ENCODE measurements around the gene ADAMTS19.

- TF ChIP-seq CTCF (IDR thresholded peaks at IDR 0.05; ENCODE audit: low read length) (no peak), EZH2 (IDR thresholded peaks at IDR 0.05; ENCODE audit: borderline replicate concordance, low read length) (no peak)
These were observed 171.9 kb downstream of the ADAMTS19 start for GRCh38 chr5:129631961-129632360.

Data from OCI-LY1 (cell line).